HEK293 (cell line): Measurements from ENCODE around the gene MXD4.

Source experiments
- CTCF ChIA-PET: fragments of 350-600 bp; formaldehyde crosslinking; extraction: SDS; loops from one replicate; lab custom pipeline; 2021; ENCODE audit warnings: antibody characterized with exemption; lab: Yijun Ruan, JAX
- POLR2A ChIA-PET: fragments of 300-600 bp; formaldehyde crosslinking; extraction: SDS; loops from one replicate; lab custom pipeline; 2020; ENCODE audit warnings: antibody characterized with exemption, inconsistent platforms; lab: Yijun Ruan, JAX
- H3K27ac ChIP-seq: fragments of 200-500 bp; sonication (Bioruptor generic); 2 replicates; pipeline ENCODE4 v1.5.1; 2014; ENCODE audit warnings: low read depth, low read length, control low read depth, inconsistent platforms; ENCODE audit errors: extremely low read depth
- H3K36me3 ChIP-seq, 2 experiments: fragments of 200-500 bp in 1 of 2; sonication (Bioruptor generic) in 1 of 2; 1 replicate in 1 of 2; 2 replicates in 1 of 2; pipeline ENCODE4 v1.5.1; 2014 to 2017; ENCODE audit warnings: inconsistent platforms in 2 of 2, low read length in 2 of 2; ENCODE audit not compliant: control insufficient read depth in 2 of 2, insufficient read depth in 1 of 2
- H3K4me1 ChIP-seq: fragments of 200-500 bp; sonication (Bioruptor generic); 2 replicates; pipeline ENCODE4 v1.5.1; 2014; ENCODE audit warnings: mild to moderate bottlenecking, low read length, inconsistent platforms; ENCODE audit not compliant: control insufficient read depth, insufficient read depth
- H3K4me3 ChIP-seq: 2 replicates; pipeline ENCODE4 v1.5.1; 2011; ENCODE audit warnings: low read depth, mild to moderate bottlenecking, control low read depth, low read length, moderate library complexity
- H3K9me3 ChIP-seq: fragments of 200-500 bp; sonication (Bioruptor generic); 2 replicates; pipeline ENCODE4 v1.5.1; 2014; ENCODE audit warnings: low read depth, low read length, inconsistent platforms; ENCODE audit not compliant: control insufficient read depth, insufficient read depth
- EGR2 ChIP-seq: fragments of 450-650 bp; formaldehyde crosslinking; IDR thresholded peaks from 2 replicates; pipeline ENCODE4 v1.5.1; 2016; ENCODE audit warnings: low read depth, missing biosample characterization, missing genetic modification characterization
- GLI2 ChIP-seq: fragments of 450-650 bp; formaldehyde crosslinking; IDR thresholded peaks from 2 replicates; pipeline ENCODE4; 2017; ENCODE audit warnings: missing biosample characterization, missing genetic modification characterization, low read depth, borderline replicate concordance
- GLIS1 ChIP-seq: fragments of 450-650 bp; formaldehyde crosslinking; IDR thresholded peaks from 2 replicates; pipeline ENCODE4 v1.5.1; 2016; ENCODE audit warnings: missing biosample characterization, missing genetic modification characterization
- SALL2 ChIP-seq: fragments of 450-650 bp; formaldehyde crosslinking; IDR thresholded peaks from 2 replicates; pipeline ENCODE4 v1.5.0; 2017; ENCODE audit warnings: missing biosample characterization, mild to moderate bottlenecking, missing genetic modification characterization, borderline replicate concordance
- ZBTB17 ChIP-seq: fragments of 450-650 bp; formaldehyde crosslinking; IDR thresholded peaks from 2 replicates; pipeline ENCODE4 v1.5.1; 2016; ENCODE audit warnings: missing biosample characterization, missing genetic modification characterization
- ZBTB20 ChIP-seq: fragments of 450-650 bp; formaldehyde crosslinking; IDR thresholded peaks from 2 replicates; pipeline ENCODE4 v1.5.1; 2016; ENCODE audit warnings: missing biosample characterization, missing genetic modification characterization
- ZFHX2 ChIP-seq: fragments of 450-650 bp; formaldehyde crosslinking; conservative IDR thresholded peaks from 2 replicates; pipeline ENCODE4 v1.5.1; 2016; ENCODE audit warnings: missing biosample characterization, missing genetic modification characterization
- ZNF10 ChIP-seq: fragments of 450-650 bp; formaldehyde crosslinking; IDR thresholded peaks from 2 replicates; pipeline ENCODE4 v1.5.1; 2017; ENCODE audit warnings: missing biosample characterization, missing genetic modification characterization
- ZNF146 ChIP-seq: fragments of 450-650 bp; formaldehyde crosslinking; IDR thresholded peaks from 2 replicates; pipeline ENCODE4 v1.5.1; 2016; ENCODE audit warnings: missing biosample characterization, missing genetic modification characterization
- ZNF366 ChIP-seq: fragments of 450-650 bp; formaldehyde crosslinking; conservative IDR thresholded peaks from 2 replicates; pipeline ENCODE4 v1.5.1; 2016; ENCODE audit warnings: missing biosample characterization, missing genetic modification characterization
- ZNF398 ChIP-seq: fragments of 450-650 bp; formaldehyde crosslinking; IDR thresholded peaks from 2 replicates; pipeline ENCODE4 v1.5.1; 2017; ENCODE audit warnings: missing biosample characterization, missing genetic modification characterization
- ZNF404 ChIP-seq: fragments of 450-650 bp; formaldehyde crosslinking; IDR thresholded peaks from 2 replicates; pipeline ENCODE4 v1.5.1; 2017; ENCODE audit warnings: missing biosample characterization, missing genetic modification characterization
- ZNF501 ChIP-seq: fragments of 450-650 bp; formaldehyde crosslinking; IDR thresholded peaks from 2 replicates; pipeline ENCODE4 v1.5.1; 2016; ENCODE audit warnings: missing biosample characterization, missing genetic modification characterization
- ZNF660 ChIP-seq: fragments of 450-650 bp; IDR thresholded peaks from 2 replicates; pipeline ENCODE4 v1.5.1; 2018; ENCODE audit warnings: missing biosample characterization, mild to moderate bottlenecking, missing genetic modification characterization
- ZNF704 ChIP-seq: fragments of 450-650 bp; formaldehyde crosslinking; IDR thresholded peaks from 2 replicates; pipeline ENCODE4 v1.5.1; 2016; ENCODE audit warnings: missing biosample characterization, missing genetic modification characterization
- ZNF843 ChIP-seq: fragments of 450-650 bp; formaldehyde crosslinking; IDR thresholded peaks from 2 replicates; pipeline ENCODE4 v1.5.1; 2016; ENCODE audit warnings: missing biosample characterization, missing genetic modification characterization

The MXD4 gene

GRCh38 chr4:2283199-2283711 is 21.3 kb upstream of the MXD4 start:
- ChIA-PET CTCF (interaction anchor here (0.6 kb wide), 1 partner anchor 852 kb away, joined by 3 read pairs; no protein-coding TSS in a partner anchor), POLR2A (no interaction called here)
- H3K4me3 ChIP-seq: no peak overlapping the region
- H3K9me3 ChIP-seq: no peaks in the 10 kb centered on the region
- no peaks in the 10 kb centered on the region for H3K4me1 ChIP-seq
- H3K27ac ChIP-seq: no peak overlapping the region
- TF ChIP-seq ZBTB17 (tag by site-specific recombination) (peak; percentile 46; the same call in 1 of the 2 replicates), EGR2 (tag by site-specific recombination) (peak; percentile 97), ZNF843 (tag by site-specific recombination) (no peak), ZNF366 (tag by site-specific recombination) (peak; percentile 90), ZBTB20 (tag by site-specific recombination) (no peak), ZFHX2 (tag by site-specific recombination) (peak; percentile 81)
- H3K36me3 ChIP-seq: no peaks in the 10 kb centered on the region

- Histone ChIP-seq H3K4me3 (no peak overlapping the region), H3K4me1 (no peaks in the 10 kb centered on the region), H3K27ac (no peak overlapping the region), H3K36me3 (no peaks in the 10 kb centered on the region), H3K9me3 (no peaks in the 10 kb centered on the region)
- TF ChIP-seq ZNF398 (tag by site-specific recombination) (peak; percentile 80), ZNF404 (tag by site-specific recombination) (no peak)
- CTCF ChIA-PET: interaction anchor here (0.9 kb wide), 1 partner anchor 160 kb away, joined by 3 read pairs; no protein-coding TSS in a partner anchor
- POLR2A ChIA-PET: no interaction called here
Measured at GRCh38 chr4:2281575-2282343, 19.9 kb upstream of the MXD4 start.

GRCh38 chr4:2280531-2281300 is 18.8 kb upstream of the MXD4 start:
- TF ChIP-seq SALL2 (tag by site-specific recombination): no peak
- no peak for TF ChIP-seq ZNF501 (tag by site-specific recombination)
- no peak for TF ChIP-seq ZNF146 (tag by site-specific recombination)
- no peak for TF ChIP-seq ZNF10 (tag by site-specific recombination)
- TF ChIP-seq GLIS1: no peak
- no peak for TF ChIP-seq ZNF704 (tag by site-specific recombination)
- no peak for TF ChIP-seq ZNF660 (tag by site-specific recombination)
- TF ChIP-seq GLI2 (tag by site-specific recombination): no peak
- TF ChIP-seq, all 188 proteins: peak for 0
- no peaks in the 10 kb centered on the region for H3K36me3 ChIP-seq
- H3K4me1 ChIP-seq: no peaks in the 10 kb centered on the region
- H3K27ac ChIP-seq: no peak overlapping the region
- H3K9me3 ChIP-seq: no peaks in the 10 kb centered on the region
- CTCF ChIA-PET: no interaction called here
- no peak overlapping the region for H3K4me3 ChIP-seq
- POLR2A ChIA-PET: no interaction called here
